ENCODE data around the gene MARCHF4. TPM values are rescaled to one million over a fixed set of nuclear protein-coding genes. Genes with fewer than 3 reads are reported as not detected.
A peak's percentile ranks its signal among the peaks of the same experiment; 100 is the strongest.

MARCHF4 gene
- total RNA-seq, 4 donors from 2014 or later = not detected

DNA sequence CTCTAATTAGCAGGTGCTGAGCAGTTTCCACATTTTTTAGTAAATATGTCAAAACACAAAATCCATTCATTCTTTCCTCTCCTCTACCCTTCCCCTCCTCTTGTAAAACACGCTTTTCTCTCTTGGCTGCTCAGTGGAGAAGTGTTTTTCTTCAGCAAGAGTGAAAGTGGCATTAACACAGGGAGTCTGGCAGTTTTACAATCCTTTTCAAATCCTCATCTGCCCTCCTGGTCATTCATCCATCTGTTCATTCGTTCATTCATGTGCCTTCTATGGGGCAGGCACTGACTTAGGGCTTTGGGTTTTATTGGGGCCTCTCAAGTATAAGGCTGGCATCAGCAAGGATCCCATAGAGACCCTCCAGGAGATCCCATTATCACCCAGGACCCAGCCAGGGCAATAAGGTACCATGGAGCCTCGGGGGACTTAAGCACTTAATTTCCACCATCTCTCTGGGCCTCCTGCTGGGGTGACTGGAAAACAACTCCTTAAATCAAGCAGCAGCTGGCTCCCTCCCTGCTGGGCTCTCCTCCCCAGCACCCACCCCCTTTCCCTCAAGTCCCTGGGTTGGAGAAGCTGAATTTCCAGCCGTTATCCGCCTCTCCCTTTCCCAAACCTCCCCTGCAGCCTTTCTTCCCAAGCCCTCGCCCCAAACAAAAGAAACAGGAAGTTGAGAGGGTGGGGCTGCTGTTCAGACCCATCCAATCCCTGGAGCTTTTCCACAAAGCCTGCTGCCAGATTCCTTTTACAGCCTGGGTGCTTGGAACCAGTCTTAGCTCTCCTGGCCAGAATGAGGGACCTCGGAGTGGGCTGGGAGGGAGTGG lies 32.6 kb downstream of the MARCHF4 start:
- H3K27ac ChIP-seq = peak overlapping the region in 3 of 4 donors; percentile 26 to 58 (median 46)
- 27 to 39% methylated on average over 5 of the region's 7 CpGs for WGBS, 2 donors
- no peak for DNase-seq
- no peaks in the 10 kb centered on the region for H3K27me3 ChIP-seq
- H3K4me1 ChIP-seq = peaks cover 0 to 46% (median 16%) of the 10 kb centered on the region in 3 donors
- intact Hi-C loops (cut with DNase I) = no loop called here
- H3K9me3 ChIP-seq = no peaks in the 10 kb centered on the region
- no peak for TF ChIP-seq POLR2A (IDR thresholded peaks at IDR 0.05)
- TF ChIP-seq CTCF (IDR thresholded peaks at IDR 0.05) = no peak
- H3K36me3 ChIP-seq = no peaks in the 10 kb centered on the region
- H3K4me3 ChIP-seq = peak overlapping the region in 1 of 4 donors; percentile 21

GRCh38 chr2:216335252-216335651 lies 37.0 kb downstream of the MARCHF4 start:
- no peak overlapping the region for H3K4me3 ChIP-seq
- DNase-seq = no peak
- peaks cover 0 to 9% (median 7%) of the 10 kb centered on the region in 3 donors for H3K4me1 ChIP-seq
- H3K27ac ChIP-seq = no peak overlapping the region
- no peaks in the 10 kb centered on the region for H3K9me3 ChIP-seq
- intact Hi-C loops (cut with DNase I) = no loop called here
- H3K27me3 ChIP-seq = no peaks in the 10 kb centered on the region
- 79% methylated on average over 1 of the region's 1 CpG for WGBS, 2 donors
- H3K36me3 ChIP-seq = no peaks in the 10 kb centered on the region
- TF ChIP-seq POLR2A (IDR thresholded peaks at IDR 0.05) (no peak), CTCF (IDR thresholded peaks at IDR 0.05) (no peak)

GRCh38 chr2:216328347-216328746 lies 43.9 kb downstream of the MARCHF4 start:
- H3K4me1 ChIP-seq = peaks cover 0 to 8% (median 0%) of the 10 kb centered on the region in 3 donors
- no peak overlapping the region for H3K4me3 ChIP-seq
- intact Hi-C loops (cut with DNase I) = no loop called here
- H3K9me3 ChIP-seq = no peaks in the 10 kb centered on the region
- H3K27me3 ChIP-seq = no peaks in the 10 kb centered on the region
- H3K27ac ChIP-seq = no peak overlapping the region
- 72 to 83% methylated on average over 5 of the region's 5 CpGs for WGBS, 2 donors
- no peak for TF ChIP-seq POLR2A (IDR thresholded peaks at IDR 0.05)
- TF ChIP-seq CTCF (IDR thresholded peaks at IDR 0.05) = no peak
- H3K36me3 ChIP-seq = no peaks in the 10 kb centered on the region
- no peak for DNase-seq

DNA sequence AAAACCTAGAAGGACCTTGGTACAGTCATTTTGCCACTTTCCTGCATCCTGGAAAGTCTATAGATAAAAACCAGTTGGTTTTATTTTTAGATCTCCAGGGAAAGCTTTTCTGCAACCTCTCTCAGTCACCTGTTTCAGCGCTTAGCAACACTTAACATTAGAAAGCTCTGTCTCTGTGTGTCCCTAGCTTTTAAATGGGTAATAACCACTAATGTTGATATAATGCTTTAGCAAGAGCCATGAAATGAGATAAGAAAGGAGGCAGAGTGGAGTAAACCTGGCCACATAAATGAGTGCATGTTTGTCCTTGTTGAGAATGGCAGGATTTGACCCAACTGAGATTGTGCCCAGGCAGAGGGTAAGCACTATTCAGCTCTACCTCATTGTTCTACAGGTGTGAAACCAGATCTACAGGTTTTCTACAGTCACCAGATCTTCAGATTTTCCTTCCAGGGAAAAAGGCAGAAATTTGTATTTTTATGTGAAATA lies 44.8 kb downstream of the MARCHF4 start:
- Histone ChIP-seq H3K27me3 (no peaks in the 10 kb centered on the region), H3K9me3 (no peaks in the 10 kb centered on the region), H3K36me3 (no peaks in the 10 kb centered on the region), H3K4me1 (peaks cover 0 to 8% (median 0%) of the 10 kb centered on the region in 3 donors), H3K4me3 (no peak overlapping the region), H3K27ac (no peak overlapping the region)
- TF ChIP-seq CTCF (IDR thresholded peaks at IDR 0.05) (no peak), POLR2A (IDR thresholded peaks at IDR 0.05) (no peak)
- intact Hi-C loops (cut with DNase I) = no loop called here
- DNase-seq = no peak
- WGBS, 2 donors = 36 to 75% methylated on average over 1 of the region's 1 CpG

Small RNA genes lying within 50 kb of the gene (small RNA-seq; reads per million reads assigned to genes)
- 0 reads per million in 4 donors for gene RF00019

Other genes with a start within 250 kb of the MARCHF4 start
- 10 to 100 TPM; 10.3 to 27.1 (median 18.1) TPM for gene SMARCAL1, start 40.0 kb upstream of the MARCHF4 start, total RNA-seq
- 1,000 to 10,000 TPM; 1,246 to 1,858 (median 1,428) TPM for gene RPL37A, start 126.4 kb upstream of the MARCHF4 start, total RNA-seq